ENCODE data around the gene PITPNM3.

GRCh38 chr17:6452471-6453266 is 103.7 kb downstream of the PITPNM3 start:
- TF ChIP-seq POLR2AphosphoS5 (IDR thresholded peaks at IDR 0.05; ENCODE audit: borderline replicate concordance, low read depth, low read length) (no peak), EZH2 (IDR thresholded peaks at IDR 0.05) (no peak), FOXP2 (optimal IDR thresholded peaks at IDR 0.05; ENCODE audit: control extremely low read depth, extremely low read length, insufficient read depth) (no peak)
